Astrocyte (in vitro differentiated cells and primary cell): ENCODE measurements around the gene HCN1. TPM values are rescaled to one million over a fixed set of nuclear protein-coding genes. Genes with fewer than 3 reads are reported as not detected.
A peak's percentile ranks its signal among the peaks of the same experiment; 100 is the strongest.

ENCODE experiments used
- DNase-seq: peaks from one replicate; pipeline ENCODE4 v3.0.0-alpha.2; 2010; ENCODE audit warnings: low read depth
- FAIRE-seq: peaks from 2 replicates; lab custom pipeline; 2011; peaks lifted over from hg19 to GRCh38; lab: Jason Lieb, UNC
- H2AFZ ChIP-seq: 2 replicates; pipeline ENCODE4 v1.6.0; 2012; ENCODE audit warnings: low read depth, low read length, inconsistent platforms
- H3K27ac ChIP-seq: 2 replicates; pipeline ENCODE4 v1.5.1; 2011; ENCODE audit warnings: low read depth, low read length, inconsistent platforms
- H3K27me3 ChIP-seq: 2 replicates; pipeline ENCODE4 v1.6.0; 2011; ENCODE audit warnings: low read length, inconsistent platforms; ENCODE audit not compliant: insufficient read depth
- H3K36me3 ChIP-seq: 2 replicates; pipeline ENCODE4 v1.5.1; 2011; ENCODE audit warnings: low read length, inconsistent platforms; ENCODE audit not compliant: insufficient read depth
- H3K4me1 ChIP-seq: 2 replicates; pipeline ENCODE4 v1.5.1; 2011; ENCODE audit warnings: low read length, inconsistent platforms; ENCODE audit not compliant: insufficient read depth
- H3K4me2 ChIP-seq: 2 replicates; pipeline ENCODE4 v1.6.0; 2012; ENCODE audit warnings: low read length, inconsistent platforms
- H3K4me3 ChIP-seq: 2 replicates; pipeline ENCODE4 v1.5.1; 2011; ENCODE audit warnings: low read depth, mild to moderate bottlenecking, low read length, inconsistent platforms; ENCODE audit not compliant: insufficient read depth
- H3K79me2 ChIP-seq: 2 replicates; pipeline ENCODE4 v1.6.0; 2012; ENCODE audit warnings: mild to moderate bottlenecking, low read length, inconsistent platforms; ENCODE audit not compliant: insufficient read depth
- H3K9ac ChIP-seq: 2 replicates; pipeline ENCODE4 v1.6.0; 2012; ENCODE audit warnings: mild to moderate bottlenecking, low read length, inconsistent platforms
- H3K9me3 ChIP-seq: 2 replicates; pipeline ENCODE4 v1.5.1; 2012; ENCODE audit warnings: low read depth, mild to moderate bottlenecking, low read length, inconsistent platforms; ENCODE audit not compliant: insufficient read depth
- H4K20me1 ChIP-seq: 2 replicates; pipeline ENCODE4 v1.6.0; 2012; ENCODE audit warnings: low read length, inconsistent platforms; ENCODE audit not compliant: insufficient read depth
- H3K27ac Mint-ChIP-seq: one replicate; pipeline ENCODE4 v1.8.0; 2021; ENCODE audit warnings: mild to moderate bottlenecking, mixed read lengths; ENCODE audit not compliant: unreplicated experiment
- H3K27me3 Mint-ChIP-seq: one replicate; pipeline ENCODE4 v1.8.0; 2021; ENCODE audit warnings: low read depth, mixed read lengths; ENCODE audit not compliant: unreplicated experiment
- H3K36me3 Mint-ChIP-seq: one replicate; pipeline ENCODE4 v1.8.0; 2021; ENCODE audit warnings: low read depth, mixed read lengths; ENCODE audit not compliant: unreplicated experiment
- H3K4me1 Mint-ChIP-seq: one replicate; pipeline ENCODE4 v1.8.0; 2021; ENCODE audit warnings: low read depth, mixed read lengths; ENCODE audit not compliant: unreplicated experiment
- H3K4me3 Mint-ChIP-seq: one replicate; pipeline ENCODE4 v1.8.0; 2021; ENCODE audit warnings: mild to moderate bottlenecking, moderate library complexity, mixed read lengths; ENCODE audit not compliant: unreplicated experiment
- H3K9me3 Mint-ChIP-seq: one replicate; pipeline ENCODE4 v1.8.0; 2021; ENCODE audit warnings: mild to moderate bottlenecking, mixed read lengths; ENCODE audit not compliant: unreplicated experiment
- CTCF ChIP-seq: IDR thresholded peaks from 2 replicates; pipeline ENCODE4 v1.5.1; 2011; ENCODE audit warnings: low read depth, mild to moderate bottlenecking, inconsistent platforms, low read length, moderate library complexity; ENCODE audit not compliant: insufficient read depth
- EZH2 ChIP-seq: IDR thresholded peaks from 2 replicates; pipeline ENCODE4 v1.6.1; 2012; ENCODE audit warnings: mild to moderate bottlenecking, low read length, inconsistent platforms; ENCODE audit not compliant: insufficient read depth
- total RNA-seq: library from RNA; stranded (reverse); gene quantifications from 2 replicates; pipeline ENCODE4 v1.2.1, GENCODE V29; 2021

HCN1 gene
- total RNA-seq, 1 donor from 2014 or later: 0.11 TPM

GRCh38 chr5:45271626-45272025, 424.6 kb downstream of the HCN1 start:
- Mint-ChIP-seq H3K27me3 (no peaks in the 10 kb centered on the region), H3K36me3 (no peaks in the 10 kb centered on the region), H3K4me1 (no peaks in the 10 kb centered on the region), H3K27ac (no peak overlapping the region), H3K9me3 (peaks cover under 1% of the 10 kb centered on the region), H3K4me3 (no peak overlapping the region)
- Histone ChIP-seq H3K4me1 (no peaks in the 10 kb centered on the region), H3K36me3 (no peaks in the 10 kb centered on the region), H3K79me2 (no peaks in the 10 kb centered on the region), H3K4me2 (no peak overlapping the region), H3K27me3 (no peaks in the 10 kb centered on the region), H4K20me1 (no peaks in the 10 kb centered on the region), H3K4me3 (no peak overlapping the region), H2AFZ (no peak overlapping the region), H3K9me3 (no peaks in the 10 kb centered on the region), H3K9ac (no peak overlapping the region), H3K27ac (no peak overlapping the region)
- DNase-seq: no peak
- no peak for TF ChIP-seq CTCF
- TF ChIP-seq EZH2: no peak
- FAIRE-seq: no peak

DNA sequence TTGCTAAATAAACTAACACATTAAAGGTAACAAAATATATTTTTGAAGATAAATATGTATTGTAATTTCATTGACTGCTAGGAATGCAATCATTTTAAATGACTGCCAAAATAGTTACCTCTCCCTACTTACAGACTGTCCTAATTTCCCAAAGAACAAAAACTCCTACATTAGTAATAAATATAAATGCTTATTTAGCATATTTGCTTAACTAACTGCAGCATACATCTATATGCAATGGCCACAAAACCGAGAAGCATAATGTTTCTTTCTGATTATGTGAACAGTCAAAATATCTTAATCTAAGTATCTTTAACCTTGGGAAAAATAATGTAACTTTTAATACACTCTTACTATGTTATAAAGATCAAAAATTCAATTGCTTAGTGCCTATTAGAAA, 431.7 kb downstream of the HCN1 start:
- no peaks in the 10 kb centered on the region for H4K20me1 ChIP-seq
- H3K36me3 Mint-ChIP-seq: no peaks in the 10 kb centered on the region
- H3K4me3 ChIP-seq: no peak overlapping the region
- H3K9me3 ChIP-seq: no peaks in the 10 kb centered on the region
- no peaks in the 10 kb centered on the region for H3K27me3 Mint-ChIP-seq
- TF ChIP-seq EZH2: no peak
- TF ChIP-seq CTCF: no peak
- H3K27me3 ChIP-seq: no peaks in the 10 kb centered on the region
- H3K9ac ChIP-seq: no peak overlapping the region
- no peak overlapping the region for H3K4me3 Mint-ChIP-seq
- no peak for FAIRE-seq
- H3K4me1 ChIP-seq: no peaks in the 10 kb centered on the region
- H3K27ac Mint-ChIP-seq: no peak overlapping the region
- no peaks in the 10 kb centered on the region for H3K79me2 ChIP-seq
- H3K9me3 Mint-ChIP-seq: no peaks in the 10 kb centered on the region
- DNase-seq: no peak
- no peak overlapping the region for H2AFZ ChIP-seq
- H3K36me3 ChIP-seq: no peaks in the 10 kb centered on the region
- no peaks in the 10 kb centered on the region for H3K4me1 Mint-ChIP-seq
- H3K4me2 ChIP-seq: no peak overlapping the region
- H3K27ac ChIP-seq: no peak overlapping the region

DNA sequence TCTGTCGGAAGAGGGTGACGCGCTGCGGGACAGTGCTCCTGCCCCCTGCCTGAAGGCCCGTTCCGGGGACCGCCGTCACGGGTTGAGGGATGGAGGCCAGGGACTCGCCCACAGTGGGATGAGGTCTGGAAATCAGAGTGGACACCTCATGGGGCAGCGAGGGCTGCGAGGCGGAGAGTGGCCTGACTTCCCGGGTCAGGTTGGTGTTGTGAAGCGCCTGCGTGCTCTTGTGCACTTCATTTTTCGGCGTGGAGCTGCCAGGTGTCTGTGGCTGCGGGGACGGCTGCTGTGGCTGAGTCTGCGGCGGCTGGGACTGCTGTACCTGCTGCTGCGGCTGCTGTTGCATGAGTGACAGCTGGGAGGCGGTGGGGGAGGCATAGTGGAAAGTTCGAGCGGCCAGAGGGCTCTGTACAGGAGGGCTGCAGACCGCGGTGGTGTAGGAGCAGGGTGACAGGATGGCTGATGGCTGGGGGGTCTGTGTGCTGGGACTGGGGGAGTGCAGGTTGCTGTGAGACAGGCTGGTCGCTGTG, 434.1 kb downstream of the HCN1 start:
- no peaks in the 10 kb centered on the region for H3K36me3 Mint-ChIP-seq
- H3K4me3 ChIP-seq: no peak overlapping the region

More for the DNA sequence above, 434.1 kb downstream of the HCN1 start:
- peak overlapping the region; percentile 10 for H3K27ac Mint-ChIP-seq
- Histone ChIP-seq H3K4me1 (no peaks in the 10 kb centered on the region), H3K27ac (no peak overlapping the region), H3K4me2 (no peak overlapping the region), H3K36me3 (no peaks in the 10 kb centered on the region), H3K9me3 (no peaks in the 10 kb centered on the region), H3K9ac (no peak overlapping the region), H4K20me1 (no peaks in the 10 kb centered on the region), H3K79me2 (no peaks in the 10 kb centered on the region), H3K27me3 (no peaks in the 10 kb centered on the region), H2AFZ (no peak overlapping the region)
- TF ChIP-seq CTCF (no peak), EZH2 (no peak)
- FAIRE-seq (no peak), DNase-seq (no peak)
- no peaks in the 10 kb centered on the region for H3K9me3 Mint-ChIP-seq
- H3K4me1 Mint-ChIP-seq: no peaks in the 10 kb centered on the region
- no peaks in the 10 kb centered on the region for H3K27me3 Mint-ChIP-seq
- no peak overlapping the region for H3K4me3 Mint-ChIP-seq
